ENCODE measurements around the gene CPTP.

CPTP gene

DNA sequence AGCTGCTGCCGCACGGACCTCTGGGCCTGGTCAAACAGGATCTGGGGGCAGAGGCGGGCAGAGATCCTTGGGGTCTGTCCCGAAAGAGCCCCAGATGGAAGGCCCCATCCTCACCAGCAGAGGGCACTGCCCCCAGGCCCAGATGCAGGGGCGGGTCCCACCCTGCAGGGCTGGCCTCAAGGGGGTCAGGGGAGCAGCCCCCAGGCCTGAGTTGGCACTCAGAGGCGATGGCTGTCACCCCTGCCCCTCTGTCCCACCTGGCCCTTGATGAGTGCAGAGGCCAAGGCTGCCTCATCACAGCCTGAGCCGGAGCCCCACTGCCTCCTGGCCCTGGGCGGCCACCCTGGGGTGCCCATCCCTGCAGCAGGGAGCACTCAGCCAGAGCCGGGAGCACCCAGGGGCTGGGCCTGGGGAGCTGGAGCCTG, 22.6 kb upstream of the CPTP start:
- TF ChIP-seq NFIC (IDR thresholded peaks at IDR 0.05) (no peak), RAD21 (IDR thresholded peaks at IDR 0.05; ENCODE audit: low read depth) (no peak), ZBTB7A (IDR thresholded peaks at IDR 0.05; ENCODE audit: low read depth) (no peak), CREB1 (IDR thresholded peaks at IDR 0.05; ENCODE audit: low read depth) (no peak), TEAD4 (IDR thresholded peaks at IDR 0.05) (no peak), CEBPB (IDR thresholded peaks at IDR 0.05) (no peak), FOXM1 (IDR thresholded peaks at IDR 0.05; ENCODE audit: borderline replicate concordance, low read depth) (no peak), EGR1 (IDR thresholded peaks at IDR 0.05) (no peak), YY1 (IDR thresholded peaks at IDR 0.05; ENCODE audit: low read depth) (no peak), MAX (IDR thresholded peaks at IDR 0.05) (no peak), EP300 (IDR thresholded peaks at IDR 0.05; ENCODE audit: borderline replicate concordance) (no peak), TCF12 (IDR thresholded peaks at IDR 0.05; ENCODE audit: low read depth) (no peak), REST (IDR thresholded peaks at IDR 0.05; ENCODE audit: low read depth) (no peak), TAF1 (IDR thresholded peaks at IDR 0.05; ENCODE audit: low read depth) (no peak)
- TF ChIP-seq, protein P1, sequence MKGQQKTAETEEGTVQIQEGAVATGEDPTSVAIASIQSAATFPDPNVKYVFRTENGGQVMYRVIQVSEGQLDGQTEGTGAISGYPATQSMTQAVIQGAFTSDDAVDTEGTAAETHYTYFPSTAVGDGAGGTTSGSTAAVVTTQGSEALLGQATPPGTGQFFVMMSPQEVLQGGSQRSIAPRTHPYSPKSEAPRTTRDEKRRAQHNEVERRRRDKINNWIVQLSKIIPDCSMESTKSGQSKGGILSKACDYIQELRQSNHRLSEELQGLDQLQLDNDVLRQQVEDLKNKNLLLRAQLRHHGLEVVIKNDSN (IDR thresholded peaks at IDR 0.05): no peak

DNA sequence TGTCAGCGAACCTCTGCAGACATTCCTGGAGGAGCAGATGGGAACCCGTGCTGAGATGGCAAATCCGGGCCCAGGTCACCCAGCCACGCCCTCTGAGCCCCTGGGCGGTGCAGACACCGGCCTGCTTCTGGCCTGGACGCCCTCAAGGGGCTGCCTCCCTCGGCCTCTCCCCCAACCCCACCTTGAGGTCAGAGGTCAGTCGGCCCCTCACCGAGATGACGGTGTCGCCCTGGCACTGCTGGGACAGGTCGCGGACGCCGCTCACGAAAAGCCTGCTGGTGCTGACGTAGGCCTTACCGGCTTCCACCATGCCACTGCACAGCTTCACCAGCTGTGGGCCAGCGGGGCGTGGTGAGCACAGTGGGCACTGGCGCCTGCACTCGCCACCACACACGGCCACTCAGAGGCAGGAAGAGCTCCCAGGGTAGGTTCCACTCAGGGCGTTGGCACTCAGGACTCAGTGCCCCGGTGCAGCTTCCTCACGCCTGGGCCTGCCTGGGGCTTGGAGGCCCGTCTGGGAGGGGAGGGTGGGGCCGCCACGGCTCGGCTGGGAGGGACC, 21.6 kb upstream of the CPTP start:
- no peak for TF ChIP-seq EGR1 (IDR thresholded peaks at IDR 0.05)
- TF ChIP-seq TCF12 (IDR thresholded peaks at IDR 0.05; ENCODE audit: low read depth): no peak
- TF ChIP-seq REST (IDR thresholded peaks at IDR 0.05; ENCODE audit: low read depth): no peak
- TF ChIP-seq TAF1 (IDR thresholded peaks at IDR 0.05; ENCODE audit: low read depth): no peak
- no peak for TF ChIP-seq CREB1 (IDR thresholded peaks at IDR 0.05; ENCODE audit: low read depth)
- no peak for TF ChIP-seq ZBTB7A (IDR thresholded peaks at IDR 0.05; ENCODE audit: low read depth)
- TF ChIP-seq MAX (IDR thresholded peaks at IDR 0.05): no peak
- no peak for TF ChIP-seq YY1 (IDR thresholded peaks at IDR 0.05; ENCODE audit: low read depth)
- TF ChIP-seq RAD21 (IDR thresholded peaks at IDR 0.05; ENCODE audit: low read depth): no peak

DNA sequence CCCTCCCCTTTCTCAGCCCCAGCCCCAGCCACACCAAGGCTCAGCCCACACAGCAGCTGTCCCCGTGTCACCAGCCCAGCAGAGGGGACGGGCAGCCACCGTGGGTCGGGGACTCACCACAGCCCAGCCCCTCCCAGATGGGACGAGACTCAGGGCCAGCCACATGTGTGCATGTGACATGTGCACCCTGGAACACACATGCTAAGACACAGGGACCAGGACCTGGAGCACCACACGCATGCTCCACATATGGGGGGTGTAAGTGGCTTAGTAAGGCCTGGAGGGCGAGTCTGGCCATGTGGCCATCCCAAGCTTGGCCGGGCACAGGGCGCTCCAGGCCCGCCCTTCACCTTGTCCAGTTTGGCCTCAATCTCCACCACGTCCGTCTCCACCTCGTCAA, 20.9 kb upstream of the CPTP start:
- TF ChIP-seq CEBPB (IDR thresholded peaks at IDR 0.05) (no peak), ZBTB7A (IDR thresholded peaks at IDR 0.05; ENCODE audit: low read depth) (no peak)

DNA sequence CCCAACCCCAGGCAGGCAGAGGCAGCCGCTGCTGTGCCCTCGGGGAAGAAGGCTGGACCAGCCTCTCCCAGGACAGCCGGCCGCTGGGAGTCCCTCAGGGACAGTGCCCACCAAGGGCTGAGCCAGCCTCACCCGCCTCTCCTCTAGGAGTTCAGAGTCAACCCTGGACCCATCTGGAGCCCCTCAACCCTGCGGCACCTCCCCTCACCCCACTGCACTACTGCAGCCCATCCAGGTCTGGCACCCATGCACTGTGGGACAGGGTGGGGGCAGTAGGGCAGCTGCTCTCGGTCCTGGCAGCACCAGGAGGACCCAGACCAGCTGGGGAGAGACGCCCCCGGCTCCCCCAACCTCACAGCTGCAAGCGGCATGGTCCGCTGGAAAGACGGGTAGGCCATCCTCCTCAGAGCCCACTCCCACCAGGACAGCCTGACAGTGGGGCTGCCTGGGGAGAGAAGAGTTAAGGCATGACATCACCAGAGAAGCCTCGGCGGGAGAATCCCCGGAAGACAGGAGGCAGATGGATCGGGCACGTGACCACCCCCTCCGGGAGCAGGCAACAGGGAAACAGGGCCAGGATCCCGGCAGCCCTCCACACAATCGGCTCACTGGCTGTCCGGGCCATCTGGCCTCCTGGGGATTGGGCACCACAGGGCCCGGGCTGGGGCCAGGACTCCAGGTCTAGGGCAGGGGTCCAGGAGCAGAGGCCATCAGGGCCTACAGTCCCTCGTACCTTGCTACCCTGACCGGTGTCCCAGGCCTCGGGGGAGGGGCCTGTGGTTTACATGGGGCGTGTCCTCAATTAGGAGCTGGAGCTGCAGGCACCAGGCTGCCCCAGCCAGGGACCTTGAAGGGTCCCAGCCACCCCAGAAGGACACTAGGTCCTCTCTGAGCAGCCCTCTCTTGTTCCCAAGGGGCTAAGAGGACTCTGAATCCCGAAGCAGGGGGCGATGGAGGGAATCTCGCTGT, 20.0 kb upstream of the CPTP start:
- no peak for TF ChIP-seq TAF1 (IDR thresholded peaks at IDR 0.05; ENCODE audit: low read depth)
- TF ChIP-seq, protein P1 (IDR thresholded peaks at IDR 0.05): peak; percentile 75

- TF ChIP-seq, protein P1 (IDR thresholded peaks at IDR 0.05): no peak
- TF ChIP-seq ZBTB7A (IDR thresholded peaks at IDR 0.05; ENCODE audit: low read depth) (no peak; the same call in 1 of the 2 replicates), TAF1 (IDR thresholded peaks at IDR 0.05; ENCODE audit: low read depth) (no peak), NFIC (IDR thresholded peaks at IDR 0.05) (peak; percentile 37; the same call in 1 of the 2 replicates), MAX (IDR thresholded peaks at IDR 0.05) (no peak), CEBPB (IDR thresholded peaks at IDR 0.05) (no peak), TCF12 (IDR thresholded peaks at IDR 0.05; ENCODE audit: low read depth) (0 out of 2 replicates have a peak, but pooled peaks have one; percentile 21), EP300 (IDR thresholded peaks at IDR 0.05; ENCODE audit: borderline replicate concordance) (no peak), REST (IDR thresholded peaks at IDR 0.05; ENCODE audit: low read depth) (no peak), FOXM1 (IDR thresholded peaks at IDR 0.05; ENCODE audit: borderline replicate concordance, low read depth) (no peak), RAD21 (IDR thresholded peaks at IDR 0.05; ENCODE audit: low read depth) (no peak)
Observed at GRCh38 chr1:1305300-1306069, 19.1 kb upstream of the CPTP start.

Data from Ishikawa (cell line).